GM12878 (cell line): Measurements from ENCODE around the gene RFK. TPM values are rescaled to one million over a fixed set of nuclear protein-coding genes. Genes with fewer than 3 reads are reported as not detected.

ENCODE experiments used
- ASH2L ChIP-seq: fragments of 300-600, 200-600 bp; sonication (generic); IDR thresholded peaks from 2 replicates; pipeline ENCODE4 v1.6.1; 2017; ENCODE audit warnings: low read depth, mild to moderate bottlenecking, borderline replicate concordance
- BACH1 ChIP-seq: fragments of 450-650 bp; IDR thresholded peaks from 2 replicates; pipeline ENCODE4 v1.6.1; 2017; ENCODE audit warnings: mild to moderate bottlenecking, borderline replicate concordance
- CEBPZ ChIP-seq: fragments of 150-350 bp; IDR thresholded peaks from 2 replicates; pipeline ENCODE4 v1.6.1; 2016; ENCODE audit warnings: low read depth, low read length
- CREM ChIP-seq: IDR thresholded peaks from 2 replicates; pipeline ENCODE4 v1.6.1; 2014; ENCODE audit warnings: antibody characterized with exemption, low read depth
- E2F4 ChIP-seq: IDR thresholded peaks from 2 replicates; pipeline ENCODE4 v1.6.1; 2012; ENCODE audit warnings: low read depth, low read length, improper control_type of control experiment
- HSF1 ChIP-seq: fragments of 150-350 bp; IDR thresholded peaks from 2 replicates; pipeline ENCODE4 v1.6.1; 2014; ENCODE audit warnings: mild to moderate bottlenecking, low read depth, low read length
- IKZF2 ChIP-seq, 2 experiments: fragments of 450-650 bp; IDR thresholded peaks; 2 replicates each; pipeline ENCODE4 v1.6.1; 2017; ENCODE audit warnings: mild to moderate bottlenecking in 2 of 2, moderate library complexity in 2 of 2
- IRF4 ChIP-seq: IDR thresholded peaks from 2 replicates; pipeline ENCODE4 v1.6.1; 2011; ENCODE audit warnings: low read depth, low read length
- NFIC ChIP-seq: IDR thresholded peaks from 2 replicates; pipeline ENCODE4 v1.6.1; 2012; ENCODE audit warnings: low read depth, mild to moderate bottlenecking, inconsistent platforms, low read length, moderate library complexity
- NFXL1 ChIP-seq: fragments of 450-650 bp; IDR thresholded peaks from 2 replicates; pipeline ENCODE4 v1.6.1; 2017; ENCODE audit warnings: antibody characterized with exemption, mild to moderate bottlenecking, borderline replicate concordance
- NKRF ChIP-seq: fragments of 450-650 bp; conservative IDR thresholded peaks from 2 replicates; pipeline ENCODE4 v1.6.1; 2017; ENCODE audit warnings: mild to moderate bottlenecking, moderate library complexity
- NR2C1 ChIP-seq: fragments of 450-650 bp; IDR thresholded peaks from 2 replicates; pipeline ENCODE4 v1.6.1; 2017; ENCODE audit warnings: antibody characterized with exemption, mild to moderate bottlenecking, moderate library complexity
- NR2C2 ChIP-seq: IDR thresholded peaks from 2 replicates; pipeline ENCODE4 v1.6.1; 2011; ENCODE audit warnings: borderline replicate concordance, low read depth; ENCODE audit not compliant: control insufficient read depth, insufficient read length
- RB1 ChIP-seq: fragments of 450-650 bp; formaldehyde crosslinking; IDR thresholded peaks from 2 replicates; pipeline ENCODE4 v1.6.1; 2017; ENCODE audit warnings: mild to moderate bottlenecking, borderline replicate concordance
- RBBP5 ChIP-seq: fragments of 200-600 bp; sonication (generic); conservative IDR thresholded peaks from 2 replicates; pipeline ENCODE4 v1.6.1; 2016
- TAF1 ChIP-seq: IDR thresholded peaks from 2 replicates; pipeline ENCODE4 v1.6.1; 2011; ENCODE audit warnings: mild to moderate bottlenecking, low read depth, low read length, borderline replicate concordance
- ZNF384 ChIP-seq: IDR thresholded peaks from 2 replicates; pipeline ENCODE4 v1.6.1; 2012; ENCODE audit warnings: low read depth, mild to moderate bottlenecking, low read length, improper control_type of control experiment, borderline replicate concordance
- ZNF687 ChIP-seq: fragments of 450-650 bp; IDR thresholded peaks from 2 replicates; pipeline ENCODE4 v1.6.1; 2017; ENCODE audit warnings: mild to moderate bottlenecking, moderate library complexity
- polyA plus RNA-seq, 11 experiments: library from polyadenylated mRNA; depleted of rRNA in 4 of 11; unstranded in 6 of 11; stranded (reverse) in 5 of 11; fragments of >200 nt; fragmentation: Nextera tagmentation in 4 of 11; fragmentation: Illumina TruSeq in 1 of 11; extraction: Ambion mirVana in 4 of 11; extraction: Trizol in 1 of 11; gene quantifications; 1 replicate in 1 of 11; 2 replicates in 10 of 11; pipeline versions ENCODE4 v1.2.1 to v1.2.3, GENCODE V29; 2011 to 2016; ENCODE audit warnings: inconsistent platforms in 2 of 11, missing spikeins in 2 of 11, low read depth in 1 of 11
- total RNA-seq, 4 experiments: library from RNA; depleted of rRNA in 3 of 4; stranded (reverse); fragments of >200 nt in 3 of 4; fragmentation: Illumina TruSeq in 1 of 4; extraction: Trizol in 1 of 4; gene quantifications; 2 replicates each; pipeline versions ENCODE4 v1.2.1 to v1.2.3, GENCODE V29; 2013 to 2021

Gene RFK
- total and polyA plus RNA-seq, 10 of the 15 experiments (the other 5 are each of a cell fraction or from before 2014, with no cell fraction given): 4.4 to 18.6 (median 11.6) TPM

- TF ChIP-seq BACH1: no peak
- peak; percentile 88 to 90 for TF ChIP-seq IKZF2 (IDR thresholded peaks at IDR 0.05)
- TF ChIP-seq NKRF: no peak
- TF ChIP-seq HSF1: no peak
- TF ChIP-seq NR2C2: no peak
- TF ChIP-seq TAF1: no peak
- TF ChIP-seq ZNF384: peak; percentile 69
- TF ChIP-seq IRF4: 0 out of 2 replicates have a peak, but pooled peaks have one; percentile 19
- TF ChIP-seq CREM: no peak; the same call in 1 of the 2 replicates
- TF ChIP-seq NR2C1: no peak
- TF ChIP-seq RBBP5: no peak
- TF ChIP-seq RB1: no peak
- peak; percentile 78 for TF ChIP-seq NFIC
- no peak for TF ChIP-seq E2F4
- TF ChIP-seq NFXL1: no peak
- no peak for TF ChIP-seq ZNF687
- no peak for TF ChIP-seq ASH2L
- TF ChIP-seq CEBPZ: no peak
These were observed 44.8 kb upstream of the RFK start (continued) for GRCh38 chr9:76438841-76439588.
